Ovary (tissue), 9 donors: ENCODE measurements around the gene C16orf86. TPM values are rescaled to one million over a fixed set of nuclear protein-coding genes. Genes with fewer than 3 reads are reported as not detected.

Experiments
- DNase-seq, 5 donors: peaks; one replicate each; pipeline ENCODE4 v3.0.0-alpha.2; 2019 to 2020
- H3K27ac ChIP-seq, 2 donors: fragments of 200-600 bp; one replicate each; pipeline versions ENCODE4 v1.5.1 to v1.8.0; 2019 to 2022
- H3K27me3 ChIP-seq: fragments of 200-600 bp; one replicate; pipeline ENCODE4 v1.8.0; 2022
- H3K36me3 ChIP-seq: fragments of 200-600 bp; sonication (generic); one replicate; pipeline ENCODE4 v1.5.1; 2019
- H3K4me1 ChIP-seq: one replicate; pipeline ENCODE4 v1.8.1; 2013; ENCODE audit warnings: mild to moderate bottlenecking, moderate library complexity; ENCODE audit not compliant: insufficient read depth
- H3K4me3 ChIP-seq: fragments of 200-600 bp; sonication (generic); one replicate; pipeline ENCODE4 v1.5.1; 2017
- H3K9me3 ChIP-seq, 2 donors: fragments of 200-600 bp in 1 of 2; sonication (generic) in 1 of 2; one replicate each; pipeline versions ENCODE4 v1.5.1 to v1.8.1; 2013 to 2019; ENCODE audit warnings: mild to moderate bottlenecking in 1 of 2, moderate library complexity in 1 of 2
- EP300 ChIP-seq: sonication (generic); formaldehyde crosslinking; IDR thresholded peaks from one replicate; pipeline ENCODE4 v1.6.1; 2017; ENCODE audit warnings: antibody characterized with exemption
- POLR2A ChIP-seq: fragments of 450-650 bp; IDR thresholded peaks from one replicate; pipeline ENCODE4 v1.6.1; 2017; ENCODE audit warnings: antibody characterized with exemption, mild to moderate bottlenecking, moderate library complexity
- WGBS, 3 donors: extraction: QIAGEN DNeasy Blood & Tissue Kit in 1 of 3; methylation state at CpG; one replicate each; pipeline versions ENCODE4 v1.1.5 to v1.1.7; 2013 to 2017; 5-methylcytosine and 5-hydroxymethylcytosine counted together
- intact Hi-C, 4 donors: fragments of 100-400 bp; cut with DNase I; formaldehyde crosslinking; loops; one replicate each; pipeline versions ENCODE4 v1.11.0 to v1.15.1; 2022 to 2023
- polyA plus RNA-seq, 2 donors: library from polyadenylated mRNA; stranded (reverse); fragments of 200-250 nt in 1 of 2; fragments of 350-450 nt in 1 of 2; fragmentation: Illumina TruSeq in 1 of 2; extraction: RNeasy Lipid Tissue Mini Kit (QIAGEN cat#74804) in 1 of 2; gene quantifications; one replicate each; pipeline ENCODE4 v1.2.3, GENCODE V29; 2013 to 2014
- total RNA-seq, 7 donors: library from RNA; depleted of rRNA in 2 of 7; stranded (reverse); fragments of >200 nt in 2 of 7; fragmentation: NEBNext Ultra II Directional in 3 of 7; extraction: Animal tissue kit (Norgen Biotek cat#: 25700) in 3 of 7; gene quantifications; one replicate each; pipeline versions ENCODE4 v1.1.0 to v1.2.4, GENCODE V29; 2016 to 2023
- TF ChIP-seq, protein P1 (sequence below), 3 donors: fragments of 450-650 bp in 2 of 3; fragments of 200-600 bp in 1 of 3; IDR thresholded peaks; one replicate each; pipeline versions ENCODE4 v1.5.1 to v1.8.0; 2016 to 2022; ENCODE audit warnings: antibody characterized with exemption in 3 of 3, mild to moderate bottlenecking in 1 of 3
- donor health status: DM: no; HTN: no; CAD: no; lungs with moderate emphysema.
- donor health status: DM: no; HTN: no; CAD: no.
- donor health status: Bipolar disorder and iron deficiency.
- donor health status: DM: yes; HTN: yes; CAD: no.
- donor health status: DM: no; HTN: no; CAD: no.
- donor health status: DM: yes; HTN: yes; CAD: no.

The C16orf86 gene
- total and polyA plus RNA-seq, 9 donors = 0.13 to 8.2 (median 4.6) TPM

DNA sequence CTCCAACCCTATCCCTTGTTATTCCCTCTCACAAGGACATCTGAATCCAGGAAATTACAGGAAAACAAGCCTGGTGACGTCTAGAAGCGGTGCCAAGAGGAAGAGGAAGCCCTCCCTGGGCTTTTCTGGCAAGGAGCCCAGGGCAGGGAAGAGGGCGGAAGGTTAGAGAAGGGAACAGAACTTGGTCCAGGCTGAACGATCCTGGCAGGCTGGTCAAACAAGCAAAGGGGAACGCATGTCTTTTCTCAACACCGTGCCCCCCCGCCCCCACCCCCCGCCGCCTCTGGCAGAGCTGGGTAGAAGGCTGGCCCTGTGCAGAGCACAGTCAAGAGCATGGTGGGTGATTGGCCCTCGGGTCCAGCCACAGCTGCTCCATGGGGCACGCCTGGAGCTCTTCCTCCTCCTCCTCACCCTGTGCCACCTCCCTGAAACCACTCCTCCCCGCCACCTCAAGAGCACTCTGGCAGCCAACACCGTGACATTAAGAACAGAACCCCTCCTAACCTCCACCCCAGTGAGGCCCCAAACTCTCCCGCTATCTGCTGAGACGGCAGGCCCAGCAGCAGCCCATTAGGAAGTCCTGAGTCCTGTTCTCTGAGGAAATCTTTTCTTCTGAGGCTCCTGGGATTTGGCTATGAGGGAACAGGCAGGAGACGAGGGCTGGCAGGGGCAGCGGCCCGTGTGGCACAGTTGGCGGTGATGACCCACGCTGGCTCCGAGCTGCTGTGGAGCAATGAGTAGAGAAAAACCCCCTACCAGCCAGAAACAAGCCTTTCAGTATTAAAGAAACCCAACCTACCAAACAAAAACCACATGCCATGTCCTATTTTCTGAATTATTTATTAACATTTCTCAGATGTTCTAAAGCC, 7.3 kb downstream of the C16orf86 start:
- Histone ChIP-seq H3K36me3 (no peaks in the 10 kb centered on the region), H3K27me3 (no peaks in the 10 kb centered on the region), H3K4me3 (no peak overlapping the region), H3K9me3 (no peaks in the 10 kb centered on the region), H3K27ac (peak overlapping the region; percentile 46 to 72), H3K4me1 (peaks cover 12% of the 10 kb centered on the region)
- DNase-seq = peak; percentile 75 to 86 (median 75)
- intact Hi-C loops = loop anchor here in 2 of 4 donors (10.0 kb wide), 2 partner anchors 131 to 351 kb away; partner anchors contain the start of genes DDX28 (in 1 of the 2), DUS2 (in 1 of the 2), RANBP10 (in 1 of the 2) and TSNAXIP1 (in 1 of the 2)
- TF ChIP-seq, protein P1, sequence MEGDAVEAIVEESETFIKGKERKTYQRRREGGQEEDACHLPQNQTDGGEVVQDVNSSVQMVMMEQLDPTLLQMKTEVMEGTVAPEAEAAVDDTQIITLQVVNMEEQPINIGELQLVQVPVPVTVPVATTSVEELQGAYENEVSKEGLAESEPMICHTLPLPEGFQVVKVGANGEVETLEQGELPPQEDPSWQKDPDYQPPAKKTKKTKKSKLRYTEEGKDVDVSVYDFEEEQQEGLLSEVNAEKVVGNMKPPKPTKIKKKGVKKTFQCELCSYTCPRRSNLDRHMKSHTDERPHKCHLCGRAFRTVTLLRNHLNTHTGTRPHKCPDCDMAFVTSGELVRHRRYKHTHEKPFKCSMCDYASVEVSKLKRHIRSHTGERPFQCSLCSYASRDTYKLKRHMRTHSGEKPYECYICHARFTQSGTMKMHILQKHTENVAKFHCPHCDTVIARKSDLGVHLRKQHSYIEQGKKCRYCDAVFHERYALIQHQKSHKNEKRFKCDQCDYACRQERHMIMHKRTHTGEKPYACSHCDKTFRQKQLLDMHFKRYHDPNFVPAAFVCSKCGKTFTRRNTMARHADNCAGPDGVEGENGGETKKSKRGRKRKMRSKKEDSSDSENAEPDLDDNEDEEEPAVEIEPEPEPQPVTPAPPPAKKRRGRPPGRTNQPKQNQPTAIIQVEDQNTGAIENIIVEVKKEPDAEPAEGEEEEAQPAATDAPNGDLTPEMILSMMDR (IDR thresholded peaks at IDR 0.05) = no peak
- TF ChIP-seq POLR2A (no peak), EP300 (no peak)
- WGBS, 3 donors = 42 to 53% (median 45%) methylated on average over 21 of the region's 21 CpGs

DNA sequence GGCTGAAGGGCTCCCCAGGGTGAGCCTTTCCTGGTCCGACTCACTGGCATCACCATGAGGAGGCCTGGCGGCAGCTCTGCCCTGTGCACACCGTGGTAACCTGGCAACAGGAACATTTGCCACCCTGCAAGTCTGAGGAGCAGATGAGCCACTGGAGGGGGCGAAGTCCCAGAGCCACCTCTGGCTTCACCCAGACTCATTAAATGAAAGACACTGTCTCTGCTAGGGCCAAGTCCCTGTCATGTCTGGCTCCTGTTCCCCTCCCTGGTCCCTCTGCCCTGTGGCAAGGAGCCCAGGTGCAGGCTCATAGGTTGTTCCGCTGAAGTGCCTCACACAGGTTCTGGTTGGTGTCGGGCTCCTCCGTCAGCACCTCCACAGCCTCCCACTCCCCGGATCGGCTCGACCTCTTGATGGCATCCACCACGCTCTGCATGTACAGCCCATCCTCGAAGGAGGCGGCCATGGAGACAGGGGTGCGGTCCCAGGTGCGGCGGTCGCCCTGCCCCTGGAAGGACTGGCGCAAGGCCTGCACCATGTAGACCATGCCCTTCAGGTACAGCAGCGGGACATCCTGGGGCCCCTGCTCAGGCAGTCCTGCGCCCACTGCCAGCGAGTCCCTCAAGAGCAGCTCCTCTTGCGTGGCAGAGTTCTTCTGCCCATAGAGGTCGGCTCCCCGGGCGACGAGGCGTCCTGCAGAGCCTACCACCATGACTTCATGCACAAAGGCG, 8.4 kb downstream of the C16orf86 start:
- Histone ChIP-seq H3K9me3 (no peaks in the 10 kb centered on the region), H3K4me1 (peaks cover 12% of the 10 kb centered on the region), H3K4me3 (no peak overlapping the region), H3K27me3 (no peaks in the 10 kb centered on the region), H3K36me3 (no peaks in the 10 kb centered on the region), H3K27ac (peak overlapping the region in 1 of 2 donors; percentile 72)
- TF ChIP-seq EP300 (no peak), POLR2A (no peak)
- TF ChIP-seq, protein P1 (IDR thresholded peaks at IDR 0.05) = no peak
- intact Hi-C loops = loop anchor here in 2 of 4 donors (5.0 to 10.0 kb wide), 3 partner anchors 130 to 350 kb away; partner anchors contain the start of genes CTRL (in 1 of the 2), DDX28 (in 1 of the 2), DUS2 (in 1 of the 2) and RANBP10 (in 1 of the 2)
- peak in 1 of 5 donors; percentile 41 for DNase-seq
- WGBS, 3 donors = 92 to 95% (median 92%) methylated on average over 28 of the region's 28 CpGs

DNA sequence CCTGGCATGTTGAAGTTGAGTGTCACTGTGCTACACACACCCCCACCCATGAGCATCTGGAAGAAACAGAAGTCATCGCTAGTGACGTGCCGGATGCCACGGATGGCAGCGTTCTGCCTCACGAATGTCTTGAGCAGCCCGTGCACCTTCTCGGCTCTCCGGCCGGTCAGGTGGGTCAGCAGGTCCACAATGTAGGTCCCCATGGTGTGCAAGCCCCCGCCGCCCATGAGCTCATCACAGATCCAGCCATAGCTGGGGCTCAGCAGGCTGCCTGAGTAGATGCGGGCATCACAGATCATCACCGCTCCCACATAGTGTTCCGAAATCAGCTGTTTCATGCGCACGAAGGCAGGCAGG, 8.9 kb downstream of the C16orf86 start:
- intact Hi-C loops = loop anchor here in 2 of 4 donors (5.0 to 10.0 kb wide), 3 partner anchors 129 to 349 kb away; partner anchors contain the start of genes CTRL (in 1 of the 2), DDX28 (in 1 of the 2), DUS2 (in 1 of the 2) and RANBP10 (in 1 of the 2)
- no peak overlapping the region for H3K4me3 ChIP-seq
- WGBS, 3 donors = 91 to 96% (median 93%) methylated on average over 16 to 17 of the region's 17 CpGs
- no peak overlapping the region for H3K27ac ChIP-seq
- no peaks in the 10 kb centered on the region for H3K36me3 ChIP-seq
- no peak for TF ChIP-seq POLR2A
- no peak for TF ChIP-seq EP300
- TF ChIP-seq, protein P1 (IDR thresholded peaks at IDR 0.05) = no peak
- DNase-seq = peak in 1 of 5 donors; percentile 38
- peaks cover 12% of the 10 kb centered on the region for H3K4me1 ChIP-seq
- H3K27me3 ChIP-seq = no peaks in the 10 kb centered on the region
- no peaks in the 10 kb centered on the region for H3K9me3 ChIP-seq

DNA sequence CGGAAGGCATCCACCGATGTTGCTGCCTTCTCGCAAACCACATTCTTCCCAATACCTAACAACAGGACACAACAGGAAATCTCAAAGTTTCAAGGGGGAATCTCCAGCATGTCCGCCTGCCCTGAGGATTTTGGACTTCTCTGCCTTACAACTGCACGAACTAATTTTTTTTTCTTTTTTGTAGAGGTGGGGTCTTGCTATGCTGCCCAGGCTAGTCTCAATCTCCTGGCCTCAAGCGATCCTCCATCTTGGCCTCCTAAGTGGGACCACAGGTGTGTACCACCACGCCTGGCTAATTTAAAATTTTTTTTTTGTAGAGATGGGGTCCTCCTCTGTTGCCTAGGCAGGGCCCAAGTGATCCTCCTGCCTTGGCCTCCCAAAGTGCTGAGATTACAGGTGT, 9.4 kb downstream of the C16orf86 start:
- H3K27ac ChIP-seq = no peak overlapping the region
- H3K27me3 ChIP-seq = no peaks in the 10 kb centered on the region
- TF ChIP-seq POLR2A (no peak), EP300 (no peak)
- TF ChIP-seq, protein P1 (IDR thresholded peaks at IDR 0.05) = no peak
- peaks cover 12% of the 10 kb centered on the region for H3K4me1 ChIP-seq
- no peaks in the 10 kb centered on the region for H3K36me3 ChIP-seq
- no peaks in the 10 kb centered on the region for H3K9me3 ChIP-seq
- H3K4me3 ChIP-seq = no peak overlapping the region
- no peak for DNase-seq
- WGBS, 3 donors = 92 to 97% (median 96%) methylated on average over 7 of the region's 7 CpGs
- intact Hi-C loops = loop anchor here in 2 of 4 donors (5.0 to 10.0 kb wide), 3 partner anchors 129 to 349 kb away; partner anchors contain the start of genes CTRL (in 1 of the 2), DDX28 (in 1 of the 2), DUS2 (in 1 of the 2) and RANBP10 (in 1 of the 2)
